ENCODE results near the gene ADAMTSL5.

GRCh38 chr19:1456121-1456900 lies 56.5 kb downstream of the ADAMTSL5 start:
- TF ChIP-seq CTCF (IDR thresholded peaks at IDR 0.05) (no peak), ZFX (IDR thresholded peaks at IDR 0.05; ENCODE audit: borderline replicate concordance) (no peak)

All from 22Rv1 (cell line).